Neural crest cell (in vitro differentiated cells): ENCODE data around the gene PPL. TPM values are rescaled to one million over a fixed set of nuclear protein-coding genes. Genes with fewer than 3 reads are reported as not detected.
"Not testable (repeated sequence)": the region's sequence is repeated elsewhere in the genome, so short reads cannot be mapped to it uniquely, and the experiment has no call there.

ENCODE experiments used
- DNase-seq: peaks from one replicate; pipeline ENCODE4 v3.0.0; 2021; ENCODE audit warnings: low read depth, mixed read lengths, low spot score
- H3K27ac Mint-ChIP-seq: one replicate; pipeline ENCODE4 v1.8.0; 2021; ENCODE audit warnings: mild to moderate bottlenecking, mixed read lengths; ENCODE audit not compliant: unreplicated experiment
- H3K27me3 Mint-ChIP-seq: 2 replicates; pipeline ENCODE4 v1.8.0; 2021; ENCODE audit warnings: low read depth, mild to moderate bottlenecking, mixed read lengths
- H3K36me3 Mint-ChIP-seq: 2 replicates; pipeline ENCODE4 v1.8.0; 2021; ENCODE audit warnings: low read depth, mild to moderate bottlenecking, mixed read lengths
- H3K4me1 Mint-ChIP-seq: 2 replicates; pipeline ENCODE4 v1.8.0; 2021; ENCODE audit warnings: mixed read lengths
- H3K4me3 Mint-ChIP-seq: one replicate; pipeline ENCODE4 v1.8.0; 2021; ENCODE audit warnings: mild to moderate bottlenecking, mixed read lengths
- H3K9me3 Mint-ChIP-seq: 2 replicates; pipeline ENCODE4 v1.8.0; 2021; ENCODE audit warnings: mixed read lengths
- total RNA-seq: library from RNA; stranded (reverse); gene quantifications from 2 replicates; pipeline ENCODE4 v1.2.1, GENCODE V29; 2021
- TF ChIP-seq, protein P1 (sequence below): fragments of 200-600 bp; sonication (generic); conservative IDR thresholded peaks from 2 replicates; pipeline ENCODE4 v1.5.0; 2021; ENCODE audit warnings: antibody characterized with exemption, mild to moderate bottlenecking

The PPL gene
- total RNA-seq, 1 donor from 2014 or later = 0.26 TPM

DNA sequence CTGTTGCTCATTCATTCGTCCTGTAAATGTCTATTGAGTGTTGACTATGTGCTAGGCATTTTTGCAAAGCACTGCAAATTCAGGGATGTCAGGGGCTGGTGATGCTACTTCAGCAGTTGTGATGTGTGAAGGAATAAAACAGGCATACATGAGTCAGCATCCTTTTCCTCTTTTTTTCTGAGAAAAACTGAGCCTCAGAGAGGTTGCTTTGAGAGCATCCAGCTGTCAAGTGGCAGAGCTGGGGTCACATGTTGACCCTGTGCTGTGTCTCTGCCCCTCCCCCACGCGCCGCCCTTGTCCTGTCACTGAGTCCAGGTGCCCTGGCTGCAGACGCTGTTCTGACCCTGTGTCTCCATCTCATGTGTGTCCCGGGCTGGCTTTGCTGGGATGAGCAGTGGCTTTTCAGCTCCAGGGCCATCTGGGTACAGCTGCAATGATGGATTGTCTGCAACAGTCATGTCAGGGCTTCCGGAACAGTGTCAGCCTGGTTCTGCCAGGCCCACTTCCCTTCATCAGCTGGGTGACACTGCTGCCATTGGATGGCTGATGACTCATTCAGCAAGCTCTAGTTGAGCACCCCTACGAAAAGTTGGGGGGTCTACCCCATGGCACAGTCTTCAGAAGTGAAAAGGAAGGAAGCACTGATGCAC, 36.1 kb upstream of the PPL start:
- no peak for DNase-seq
- Mint-ChIP-seq H3K9me3 (no peaks in the 10 kb centered on the region), H3K4me1 (peaks cover 48% of the 10 kb centered on the region), H3K36me3 (no peaks in the 10 kb centered on the region), H3K27ac (peak overlapping the region; percentile 94), H3K4me3 (no peak overlapping the region), H3K27me3 (no peaks in the 10 kb centered on the region)
- TF ChIP-seq, protein P1, sequence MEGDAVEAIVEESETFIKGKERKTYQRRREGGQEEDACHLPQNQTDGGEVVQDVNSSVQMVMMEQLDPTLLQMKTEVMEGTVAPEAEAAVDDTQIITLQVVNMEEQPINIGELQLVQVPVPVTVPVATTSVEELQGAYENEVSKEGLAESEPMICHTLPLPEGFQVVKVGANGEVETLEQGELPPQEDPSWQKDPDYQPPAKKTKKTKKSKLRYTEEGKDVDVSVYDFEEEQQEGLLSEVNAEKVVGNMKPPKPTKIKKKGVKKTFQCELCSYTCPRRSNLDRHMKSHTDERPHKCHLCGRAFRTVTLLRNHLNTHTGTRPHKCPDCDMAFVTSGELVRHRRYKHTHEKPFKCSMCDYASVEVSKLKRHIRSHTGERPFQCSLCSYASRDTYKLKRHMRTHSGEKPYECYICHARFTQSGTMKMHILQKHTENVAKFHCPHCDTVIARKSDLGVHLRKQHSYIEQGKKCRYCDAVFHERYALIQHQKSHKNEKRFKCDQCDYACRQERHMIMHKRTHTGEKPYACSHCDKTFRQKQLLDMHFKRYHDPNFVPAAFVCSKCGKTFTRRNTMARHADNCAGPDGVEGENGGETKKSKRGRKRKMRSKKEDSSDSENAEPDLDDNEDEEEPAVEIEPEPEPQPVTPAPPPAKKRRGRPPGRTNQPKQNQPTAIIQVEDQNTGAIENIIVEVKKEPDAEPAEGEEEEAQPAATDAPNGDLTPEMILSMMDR = no peak

DNA sequence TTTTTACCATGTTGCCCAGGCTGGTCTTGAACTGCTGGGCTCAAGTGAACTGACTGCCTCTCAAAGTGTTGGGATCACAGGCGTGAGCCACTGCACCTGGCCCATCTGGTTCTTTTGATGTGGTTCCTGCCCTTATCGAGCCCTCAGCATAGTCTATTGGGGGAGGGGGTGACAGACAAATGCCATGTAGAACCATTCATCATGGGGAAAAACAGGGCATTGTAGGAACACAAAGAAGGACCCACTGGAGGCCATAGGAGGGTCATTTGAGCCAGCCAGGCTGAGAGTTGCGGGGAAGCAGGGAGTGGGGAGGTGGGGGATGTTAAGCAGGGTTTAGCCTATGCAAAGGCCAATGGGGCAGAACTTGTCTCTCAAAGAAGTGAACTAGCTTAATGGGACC, 33.1 kb upstream of the PPL start:
- Mint-ChIP-seq H3K9me3 (no peaks in the 10 kb centered on the region), H3K36me3 (no peaks in the 10 kb centered on the region), H3K27ac (peak overlapping the region; percentile 13), H3K4me3 (peak overlapping the region; percentile 36), H3K4me1 (peaks cover 48% of the 10 kb centered on the region), H3K27me3 (no peaks in the 10 kb centered on the region)
- TF ChIP-seq, protein P1 = no peak
- no peak for DNase-seq

DNA sequence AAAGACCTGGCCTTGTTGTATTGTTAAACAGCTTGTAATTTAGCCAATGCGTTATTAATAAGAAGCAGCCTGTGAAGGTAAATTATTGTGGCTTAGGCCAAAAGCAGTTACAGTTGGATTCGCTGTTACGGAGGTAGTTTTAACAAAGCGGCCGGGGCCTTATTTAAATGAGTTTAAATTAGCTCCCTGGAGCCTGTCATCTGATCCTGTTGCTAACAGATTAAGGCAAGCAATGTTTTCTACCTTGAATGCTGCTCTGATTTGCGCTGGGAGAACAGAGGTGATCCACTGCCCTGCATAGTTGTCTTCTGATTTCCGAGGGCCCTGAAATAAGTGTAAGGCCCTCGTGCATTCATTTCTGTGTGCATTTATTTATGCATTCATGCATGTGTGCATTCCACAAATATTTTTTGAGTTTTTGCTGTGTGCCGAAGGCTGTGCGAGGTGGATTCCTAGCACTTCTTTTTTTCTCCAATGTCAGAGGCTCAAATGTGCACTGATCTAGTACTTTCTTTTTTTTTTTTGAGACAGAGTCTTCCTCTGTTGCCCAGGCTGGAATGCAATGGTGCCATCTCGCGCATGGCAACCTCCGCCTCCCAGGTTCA, 32.0 kb upstream of the PPL start:
- no peaks in the 10 kb centered on the region for H3K27me3 Mint-ChIP-seq
- H3K4me1 Mint-ChIP-seq = peaks cover 48% of the 10 kb centered on the region
- H3K36me3 Mint-ChIP-seq = no peaks in the 10 kb centered on the region
- no peak overlapping the region for H3K27ac Mint-ChIP-seq
- H3K4me3 Mint-ChIP-seq = no peak overlapping the region
- TF ChIP-seq, protein P1 = no peak
- DNase-seq = no peak
- no peaks in the 10 kb centered on the region for H3K9me3 Mint-ChIP-seq

DNA sequence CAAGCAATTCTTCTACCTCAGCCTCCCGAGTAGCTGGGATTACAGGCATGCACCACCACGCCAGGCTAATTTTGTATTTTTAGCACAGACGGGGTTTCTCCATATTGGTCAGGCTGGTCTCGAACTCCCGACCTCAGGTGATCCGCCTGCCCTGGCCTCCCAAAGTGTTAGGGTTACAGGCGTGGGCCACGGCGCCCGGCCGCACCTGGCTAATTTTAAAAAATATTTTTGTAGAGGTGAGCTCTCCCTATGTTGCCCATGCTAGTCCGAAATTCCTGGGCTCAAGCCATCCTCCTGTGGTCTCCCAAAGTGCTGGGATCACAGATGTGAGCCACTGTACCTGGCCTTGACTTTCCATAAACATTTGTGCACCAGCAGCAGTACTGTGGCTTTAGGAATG, 31.3 kb upstream of the PPL start:
- H3K9me3 Mint-ChIP-seq, DNase-seq, H3K27me3 Mint-ChIP-seq, H3K27ac Mint-ChIP-seq, H3K4me3 Mint-ChIP-seq, H3K36me3 Mint-ChIP-seq: not testable (repeated sequence)
- peaks cover 44% of the 10 kb centered on the region for H3K4me1 Mint-ChIP-seq

DNA sequence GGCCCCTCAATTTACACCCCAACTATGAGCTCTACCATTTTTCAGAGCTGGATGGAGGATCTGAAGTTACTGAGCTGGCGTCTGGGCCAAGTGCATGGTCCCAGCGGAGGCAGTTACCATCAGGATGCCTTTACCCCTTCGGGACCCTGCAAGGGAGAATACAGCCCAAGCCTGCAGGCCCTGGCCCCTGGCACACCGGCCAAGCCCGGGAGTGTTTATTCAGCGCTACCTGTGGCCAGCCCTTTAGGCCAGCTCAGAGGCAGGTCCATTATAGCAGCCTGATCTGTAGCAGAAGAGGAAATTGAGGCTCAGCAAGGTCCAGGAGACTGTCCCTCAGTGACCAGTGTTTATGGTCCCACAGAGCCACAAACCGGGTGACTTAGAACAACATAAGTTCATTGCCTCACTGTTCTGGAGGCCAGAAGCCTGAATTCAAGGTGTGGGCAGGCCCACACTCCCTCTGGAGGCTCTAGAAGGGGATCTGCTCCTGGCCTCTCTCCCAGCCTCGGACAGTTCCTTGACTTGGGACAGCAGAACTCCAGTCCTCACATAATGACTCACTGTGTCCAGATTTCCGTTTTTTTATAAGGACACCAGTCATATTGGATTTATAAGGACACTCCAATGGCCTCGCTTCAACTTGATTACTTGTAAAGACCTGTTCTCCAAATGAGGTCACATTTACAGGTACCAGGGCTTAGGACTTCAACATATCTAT, 29.9 kb upstream of the PPL start:
- no peak overlapping the region for H3K27ac Mint-ChIP-seq
- H3K36me3 Mint-ChIP-seq = no peaks in the 10 kb centered on the region
- H3K4me1 Mint-ChIP-seq = peaks cover 41% of the 10 kb centered on the region

DNA sequence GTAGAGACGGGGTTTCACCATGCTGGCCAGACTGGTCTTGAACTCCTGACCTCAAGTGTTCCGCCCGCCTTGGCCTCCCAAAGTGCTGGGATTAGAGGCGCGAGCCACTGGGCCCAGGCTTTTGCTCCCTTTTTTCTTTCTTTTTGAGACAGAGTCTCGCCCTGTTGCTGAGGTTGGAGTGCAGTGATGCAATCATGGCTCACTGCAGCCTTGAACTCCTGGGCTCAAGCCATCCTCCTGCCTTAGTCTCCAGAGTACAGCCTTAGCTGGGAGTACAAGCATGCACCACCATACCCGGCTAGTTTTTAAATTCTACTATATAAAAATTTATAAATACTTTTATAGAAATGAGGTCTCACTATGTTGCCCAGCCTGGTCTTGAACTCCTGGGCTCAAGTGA, 26.6 kb upstream of the PPL start:
- not testable (repeated sequence) for H3K4me3 Mint-ChIP-seq, H3K36me3 Mint-ChIP-seq, H3K9me3 Mint-ChIP-seq, DNase-seq, H3K27ac Mint-ChIP-seq
- peaks cover 14% of the 10 kb centered on the region for H3K4me1 Mint-ChIP-seq
- peaks cover 16% of the 10 kb centered on the region for H3K27me3 Mint-ChIP-seq

More for the DNA sequence above, 29.9 kb upstream of the PPL start:
- TF ChIP-seq, protein P1 = no peak
- no peaks in the 10 kb centered on the region for H3K9me3 Mint-ChIP-seq
- no peak for DNase-seq
- no peak overlapping the region for H3K4me3 Mint-ChIP-seq
- H3K27me3 Mint-ChIP-seq = no peaks in the 10 kb centered on the region
